Measurements from ENCODE around the gene ADAM12. TPM values are rescaled to one million over a fixed set of nuclear protein-coding genes. Genes with fewer than 3 reads are reported as not detected.

Gene ADAM12
- total and polyA plus RNA-seq, 2 experiments from 2014 or later = 0.13 to 0.87 TPM

DNA sequence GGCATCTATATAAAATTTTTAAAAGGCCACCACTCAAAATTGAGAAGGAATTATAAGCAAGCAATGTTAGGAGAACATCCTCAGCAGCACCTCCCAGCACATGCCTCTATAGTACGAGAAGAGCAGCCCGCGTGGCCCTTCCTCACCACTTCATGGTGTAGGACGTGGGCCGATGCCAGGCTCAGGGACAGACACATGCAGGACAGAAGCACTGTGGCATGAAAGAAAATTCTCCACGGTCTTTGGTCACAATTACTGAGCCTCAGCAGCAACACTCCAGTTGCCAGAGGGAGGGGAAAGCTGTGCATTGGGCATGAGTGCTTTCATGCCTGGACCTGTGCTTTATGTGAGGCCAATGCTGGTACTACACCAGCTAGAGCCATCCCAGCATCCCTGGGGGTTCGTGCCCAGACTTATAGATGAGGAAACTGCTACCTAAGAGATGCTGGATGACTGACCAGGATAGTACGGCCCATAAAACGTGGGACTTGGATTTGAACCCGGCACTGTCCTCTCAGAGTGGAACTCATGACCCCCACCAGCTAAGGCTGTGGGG lies 164.7 kb downstream of the ADAM12 start:
- peaks cover 14% of the 10 kb centered on the region; the same call in 2 of the 3 replicates for H3K4me1 Mint-ChIP-seq
- H3K4me3 Mint-ChIP-seq = no peak overlapping the region
- Histone ChIP-seq H4K20me1 (replicated peaks; ENCODE audit: insufficient read depth) (no peaks in the 10 kb centered on the region), H3K9me2 (ENCODE audit: insufficient read depth) (peaks cover 6% of the 10 kb centered on the region; the same call in 1 of the 2 replicates), H3F3A (replicated peaks; ENCODE audit: low read depth) (no peaks in the 10 kb centered on the region), H3K4me2 (no peak overlapping the region), H3K36me3 (ENCODE audit: insufficient read depth) (no peaks in the 10 kb centered on the region), H3K4me1 (ENCODE audit: insufficient read depth) (no peaks in the 10 kb centered on the region), H3K27ac (ENCODE audit: low read depth) (no peak overlapping the region), H3K4me3 (no peak overlapping the region), H3K79me2 (replicated peaks; ENCODE audit: insufficient read depth) (no peaks in the 10 kb centered on the region), H3K27me3 (ENCODE audit: insufficient read depth) (no peaks in the 10 kb centered on the region), H2AFZ (no peak overlapping the region)
- H3K27ac Mint-ChIP-seq = no peak overlapping the region
- no peaks in the 10 kb centered on the region for H3K9me3 Mint-ChIP-seq
- no peaks in the 10 kb centered on the region for H3K27me3 Mint-ChIP-seq (ENCODE audit: insufficient read depth, low read depth, poor library complexity)
- DNase-seq (ENCODE audit: low spot score) (no peak), ATAC-seq (no peak)
- H3K36me3 Mint-ChIP-seq (ENCODE audit: low read depth) = no peaks in the 10 kb centered on the region
- TF ChIP-seq STAT1 (IDR thresholded peaks at IDR 0.05; ENCODE audit: unreplicated experiment) (no peak), ETS1 (IDR thresholded peaks at IDR 0.05) (no peak), ZNF114 (CRISPR knock-in tag; IDR thresholded peaks at IDR 0.05) (no peak), EZH2phosphoT487 (IDR thresholded peaks at IDR 0.05; ENCODE audit: unreplicated experiment) (no peak), POLR2AphosphoS5 (IDR thresholded peaks at IDR 0.05; ENCODE audit: low read depth) (no peak), NANOG (IDR thresholded peaks at IDR 0.05; ENCODE audit: borderline replicate concordance) (no peak), ZNF331 (CRISPR knock-in tag; IDR thresholded peaks at IDR 0.05; ENCODE audit: low read depth) (no peak), JUNB (IDR thresholded peaks at IDR 0.05; ENCODE audit: unreplicated experiment) (no peak), EZH2 (IDR thresholded peaks at IDR 0.05; ENCODE audit: low read depth, unreplicated experiment) (no peak), CREB1 (CRISPR knock-in tag; IDR thresholded peaks at IDR 0.05; ENCODE audit: low read depth) (no peak)
- TF ChIP-seq, protein P1, sequence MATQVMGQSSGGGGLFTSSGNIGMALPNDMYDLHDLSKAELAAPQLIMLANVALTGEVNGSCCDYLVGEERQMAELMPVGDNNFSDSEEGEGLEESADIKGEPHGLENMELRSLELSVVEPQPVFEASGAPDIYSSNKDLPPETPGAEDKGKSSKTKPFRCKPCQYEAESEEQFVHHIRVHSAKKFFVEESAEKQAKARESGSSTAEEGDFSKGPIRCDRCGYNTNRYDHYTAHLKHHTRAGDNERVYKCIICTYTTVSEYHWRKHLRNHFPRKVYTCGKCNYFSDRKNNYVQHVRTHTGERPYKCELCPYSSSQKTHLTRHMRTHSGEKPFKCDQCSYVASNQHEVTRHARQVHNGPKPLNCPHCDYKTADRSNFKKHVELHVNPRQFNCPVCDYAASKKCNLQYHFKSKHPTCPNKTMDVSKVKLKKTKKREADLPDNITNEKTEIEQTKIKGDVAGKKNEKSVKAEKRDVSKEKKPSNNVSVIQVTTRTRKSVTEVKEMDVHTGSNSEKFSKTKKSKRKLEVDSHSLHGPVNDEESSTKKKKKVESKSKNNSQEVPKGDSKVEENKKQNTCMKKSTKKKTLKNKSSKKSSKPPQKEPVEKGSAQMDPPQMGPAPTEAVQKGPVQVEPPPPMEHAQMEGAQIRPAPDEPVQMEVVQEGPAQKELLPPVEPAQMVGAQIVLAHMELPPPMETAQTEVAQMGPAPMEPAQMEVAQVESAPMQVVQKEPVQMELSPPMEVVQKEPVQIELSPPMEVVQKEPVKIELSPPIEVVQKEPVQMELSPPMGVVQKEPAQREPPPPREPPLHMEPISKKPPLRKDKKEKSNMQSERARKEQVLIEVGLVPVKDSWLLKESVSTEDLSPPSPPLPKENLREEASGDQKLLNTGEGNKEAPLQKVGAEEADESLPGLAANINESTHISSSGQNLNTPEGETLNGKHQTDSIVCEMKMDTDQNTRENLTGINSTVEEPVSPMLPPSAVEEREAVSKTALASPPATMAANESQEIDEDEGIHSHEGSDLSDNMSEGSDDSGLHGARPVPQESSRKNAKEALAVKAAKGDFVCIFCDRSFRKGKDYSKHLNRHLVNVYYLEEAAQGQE (IDR thresholded peaks at IDR 0.05; ENCODE audit: unreplicated experiment) = no peak
- TF ChIP-seq, protein P2, sequence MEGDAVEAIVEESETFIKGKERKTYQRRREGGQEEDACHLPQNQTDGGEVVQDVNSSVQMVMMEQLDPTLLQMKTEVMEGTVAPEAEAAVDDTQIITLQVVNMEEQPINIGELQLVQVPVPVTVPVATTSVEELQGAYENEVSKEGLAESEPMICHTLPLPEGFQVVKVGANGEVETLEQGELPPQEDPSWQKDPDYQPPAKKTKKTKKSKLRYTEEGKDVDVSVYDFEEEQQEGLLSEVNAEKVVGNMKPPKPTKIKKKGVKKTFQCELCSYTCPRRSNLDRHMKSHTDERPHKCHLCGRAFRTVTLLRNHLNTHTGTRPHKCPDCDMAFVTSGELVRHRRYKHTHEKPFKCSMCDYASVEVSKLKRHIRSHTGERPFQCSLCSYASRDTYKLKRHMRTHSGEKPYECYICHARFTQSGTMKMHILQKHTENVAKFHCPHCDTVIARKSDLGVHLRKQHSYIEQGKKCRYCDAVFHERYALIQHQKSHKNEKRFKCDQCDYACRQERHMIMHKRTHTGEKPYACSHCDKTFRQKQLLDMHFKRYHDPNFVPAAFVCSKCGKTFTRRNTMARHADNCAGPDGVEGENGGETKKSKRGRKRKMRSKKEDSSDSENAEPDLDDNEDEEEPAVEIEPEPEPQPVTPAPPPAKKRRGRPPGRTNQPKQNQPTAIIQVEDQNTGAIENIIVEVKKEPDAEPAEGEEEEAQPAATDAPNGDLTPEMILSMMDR (conservative IDR thresholded peaks at IDR 0.05; ENCODE audit: low read depth in 2 of 2) = no peak
- TF ChIP-seq, protein P3, sequence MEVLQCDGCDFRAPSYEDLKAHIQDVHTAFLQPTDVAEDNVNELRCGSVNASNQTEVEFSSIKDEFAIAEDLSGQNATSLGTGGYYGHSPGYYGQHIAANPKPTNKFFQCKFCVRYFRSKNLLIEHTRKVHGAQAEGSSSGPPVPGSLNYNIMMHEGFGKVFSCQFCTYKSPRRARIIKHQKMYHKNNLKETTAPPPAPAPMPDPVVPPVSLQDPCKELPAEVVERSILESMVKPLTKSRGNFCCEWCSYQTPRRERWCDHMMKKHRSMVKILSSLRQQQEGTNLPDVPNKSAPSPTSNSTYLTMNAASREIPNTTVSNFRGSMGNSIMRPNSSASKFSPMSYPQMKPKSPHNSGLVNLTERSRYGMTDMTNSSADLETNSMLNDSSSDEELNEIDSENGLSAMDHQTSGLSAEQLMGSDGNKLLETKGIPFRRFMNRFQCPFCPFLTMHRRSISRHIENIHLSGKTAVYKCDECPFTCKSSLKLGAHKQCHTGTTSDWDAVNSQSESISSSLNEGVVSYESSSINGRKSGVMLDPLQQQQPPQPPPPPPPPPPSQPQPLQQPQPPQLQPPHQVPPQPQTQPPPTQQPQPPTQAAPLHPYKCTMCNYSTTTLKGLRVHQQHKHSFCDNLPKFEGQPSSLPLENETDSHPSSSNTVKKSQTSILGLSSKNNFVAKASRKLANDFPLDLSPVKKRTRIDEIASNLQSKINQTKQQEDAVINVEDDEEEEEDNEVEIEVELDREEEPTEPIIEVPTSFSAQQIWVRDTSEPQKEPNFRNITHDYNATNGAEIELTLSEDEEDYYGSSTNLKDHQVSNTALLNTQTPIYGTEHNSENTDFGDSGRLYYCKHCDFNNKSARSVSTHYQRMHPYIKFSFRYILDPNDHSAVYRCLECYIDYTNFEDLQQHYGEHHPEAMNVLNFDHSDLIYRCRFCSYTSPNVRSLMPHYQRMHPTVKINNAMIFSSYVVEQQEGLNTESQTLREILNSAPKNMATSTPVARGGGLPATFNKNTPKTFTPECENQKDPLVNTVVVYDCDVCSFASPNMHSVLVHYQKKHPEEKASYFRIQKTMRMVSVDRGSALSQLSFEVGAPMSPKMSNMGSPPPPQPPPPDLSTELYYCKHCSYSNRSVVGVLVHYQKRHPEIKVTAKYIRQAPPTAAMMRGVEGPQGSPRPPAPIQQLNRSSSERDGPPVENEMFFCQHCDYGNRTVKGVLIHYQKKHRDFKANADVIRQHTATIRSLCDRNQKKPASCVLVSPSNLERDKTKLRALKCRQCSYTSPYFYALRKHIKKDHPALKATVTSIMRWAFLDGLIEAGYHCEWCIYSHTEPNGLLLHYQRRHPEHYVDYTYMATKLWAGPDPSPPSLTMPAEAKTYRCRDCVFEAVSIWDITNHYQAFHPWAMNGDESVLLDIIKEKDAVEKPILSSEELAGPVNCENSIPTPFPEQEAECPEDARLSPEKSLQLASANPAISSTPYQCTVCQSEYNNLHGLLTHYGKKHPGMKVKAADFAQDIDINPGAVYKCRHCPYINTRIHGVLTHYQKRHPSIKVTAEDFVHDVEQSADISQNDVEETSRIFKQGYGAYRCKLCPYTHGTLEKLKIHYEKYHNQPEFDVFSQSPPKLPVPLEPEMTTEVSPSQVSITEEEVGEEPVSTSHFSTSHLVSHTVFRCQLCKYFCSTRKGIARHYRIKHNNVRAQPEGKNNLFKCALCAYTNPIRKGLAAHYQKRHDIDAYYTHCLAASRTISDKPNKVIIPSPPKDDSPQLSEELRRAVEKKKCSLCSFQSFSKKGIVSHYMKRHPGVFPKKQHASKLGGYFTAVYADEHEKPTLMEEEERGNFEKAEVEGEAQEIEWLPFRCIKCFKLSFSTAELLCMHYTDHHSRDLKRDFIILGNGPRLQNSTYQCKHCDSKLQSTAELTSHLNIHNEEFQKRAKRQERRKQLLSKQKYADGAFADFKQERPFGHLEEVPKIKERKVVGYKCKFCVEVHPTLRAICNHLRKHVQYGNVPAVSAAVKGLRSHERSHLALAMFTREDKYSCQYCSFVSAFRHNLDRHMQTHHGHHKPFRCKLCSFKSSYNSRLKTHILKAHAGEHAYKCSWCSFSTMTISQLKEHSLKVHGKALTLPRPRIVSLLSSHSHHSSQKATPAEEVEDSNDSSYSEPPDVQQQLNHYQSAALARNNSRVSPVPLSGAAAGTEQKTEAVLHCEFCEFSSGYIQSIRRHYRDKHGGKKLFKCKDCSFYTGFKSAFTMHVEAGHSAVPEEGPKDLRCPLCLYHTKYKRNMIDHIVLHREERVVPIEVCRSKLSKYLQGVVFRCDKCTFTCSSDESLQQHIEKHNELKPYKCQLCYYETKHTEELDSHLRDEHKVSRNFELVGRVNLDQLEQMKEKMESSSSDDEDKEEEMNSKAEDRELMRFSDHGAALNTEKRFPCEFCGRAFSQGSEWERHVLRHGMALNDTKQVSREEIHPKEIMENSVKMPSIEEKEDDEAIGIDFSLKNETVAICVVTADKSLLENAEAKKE (CRISPR knock-in tag; IDR thresholded peaks at IDR 0.05) = no peak
